K562 (cell line): ENCODE data around the gene TBC1D5. TPM values are rescaled to one million over a fixed set of nuclear protein-coding genes. Genes with fewer than 3 reads are reported as not detected.

Experiments
- CC2D1A ChIP-seq: fragments of 450-650 bp; IDR thresholded peaks from 2 replicates; pipeline ENCODE4 v1.6.1; 2017; ENCODE audit warnings: mild to moderate bottlenecking
- ESRRA ChIP-seq: fragments of 450-650 bp; IDR thresholded peaks from 2 replicates; pipeline ENCODE4 v1.6.1; 2014; ENCODE audit warnings: low read depth, mild to moderate bottlenecking, moderate library complexity, borderline replicate concordance
- ETV1 ChIP-seq: fragments of 450-650 bp; conservative IDR thresholded peaks from 2 replicates; pipeline ENCODE4 v1.6.1; 2016; ENCODE audit warnings: missing genetic modification characterization, control low read depth, low read depth, missing compliant biosample characterization
- HOXB6 ChIP-seq: fragments of 250-450 bp; sonication (Bioruptor Pico); IDR thresholded peaks from 2 replicates; pipeline ENCODE4 v1.5.1; 2022; ENCODE audit warnings: mild to moderate bottlenecking, borderline replicate concordance
- MEF2A ChIP-seq: IDR thresholded peaks from 2 replicates; pipeline ENCODE4 v1.6.1; 2011; ENCODE audit warnings: low read depth, mild to moderate bottlenecking, low read length, moderate library complexity; ENCODE audit not compliant: control insufficient read depth
- PML ChIP-seq: IDR thresholded peaks from 2 replicates; pipeline ENCODE4 v1.6.1; 2012; ENCODE audit warnings: low read length, inconsistent platforms
- PYGO2 ChIP-seq: fragments of 450-650 bp; IDR thresholded peaks from 2 replicates; pipeline ENCODE4 v1.6.1; 2016; ENCODE audit warnings: mild to moderate bottlenecking, missing genetic modification characterization, moderate library complexity, missing compliant biosample characterization
- SMAD3 ChIP-seq: fragments of 450-650 bp; formaldehyde crosslinking; conservative IDR thresholded peaks from 2 replicates; pipeline ENCODE4 v1.4.0; 2020; ENCODE audit warnings: mild to moderate bottlenecking
- TAF9B ChIP-seq: fragments of 450-650 bp; IDR thresholded peaks from 2 replicates; pipeline ENCODE4 v1.6.1; 2018; ENCODE audit warnings: mild to moderate bottlenecking; ENCODE audit not compliant: partially characterized antibody
- TEAD1 ChIP-seq, 2 experiments: fragments of 450-650 bp in 1 of 2; sonication (generic) in 1 of 2; formaldehyde crosslinking; IDR thresholded peaks; 2 replicates each; pipeline versions ENCODE4 v1.4.0 to v1.8.0; 2020 to 2022; ENCODE audit warnings: mild to moderate bottlenecking in 2 of 2, missing genetic modification reagents in 1 of 2
- ZC3H11A ChIP-seq: IDR thresholded peaks from 2 replicates; pipeline ENCODE4 v1.6.1; 2012; ENCODE audit warnings: low read depth, low read length, improper control_type of control experiment
- ZNF140 ChIP-seq: fragments of 250-450 bp; sonication (Bioruptor Pico); IDR thresholded peaks from 2 replicates; pipeline ENCODE4 v1.8.0; 2021; ENCODE audit warnings: moderate library complexity, mild to moderate bottlenecking, inconsistent platforms
- ZNF583 ChIP-seq: fragments of 250-450 bp; sonication (Bioruptor Pico); IDR thresholded peaks from 2 replicates; pipeline ENCODE4 v1.4.0; 2020
- ZNF766 ChIP-seq: fragments of 200-800 bp; sonication (Bioruptor generic); conservative IDR thresholded peaks from 2 replicates; pipeline ENCODE4 v1.6.1; 2016; ENCODE audit warnings: missing genetic modification characterization, missing compliant biosample characterization
- ZNF785 ChIP-seq: fragments of 250-450 bp; sonication (Bioruptor Pico); IDR thresholded peaks from 2 replicates; pipeline ENCODE4 v1.4.0; 2020; ENCODE audit warnings: mild to moderate bottlenecking
- polyA plus RNA-seq, 8 experiments: library from polyadenylated mRNA; depleted of rRNA in 4 of 8; stranded (reverse) in 5 of 8; unstranded in 3 of 8; fragments of >200 nt; fragmentation: Nextera tagmentation in 2 of 8; fragmentation: Illumina TruSeq in 1 of 8; extraction: Ambion mirVana in 2 of 8; extraction: Trizol in 1 of 8; gene quantifications; 2 replicates each; pipeline versions ENCODE4 v1.2.1 to v1.2.3, GENCODE V29; 2011 to 2014; ENCODE audit warnings: inconsistent platforms in 1 of 8, missing spikeins in 1 of 8
- total RNA-seq, 7 experiments: library from RNA; depleted of rRNA in 6 of 7; stranded (reverse); fragments of >200 nt in 6 of 7; fragmentation: Illumina TruSeq in 2 of 7; extraction: Trizol in 2 of 7; gene quantifications; 2 replicates each; pipeline versions ENCODE4 v1.2.1 to v1.2.3, GENCODE V29; 2011 to 2021; ENCODE audit warnings: low replicate concordance in 1 of 7
- TF ChIP-seq, protein P1 (sequence below), 2 experiments: fragments of 450-650 bp in 1 of 2; sonication (generic) in 1 of 2; formaldehyde crosslinking in 1 of 2; IDR thresholded peaks; 2 replicates each; pipeline versions ENCODE4 v1.7.1 to v1.9.0; 2016 to 2022; ENCODE audit warnings: inconsistent platforms in 1 of 2, mild to moderate bottlenecking in 1 of 2, missing genetic modification reagents in 1 of 2
- TF ChIP-seq, protein P2 (sequence below): fragments of 450-650 bp; IDR thresholded peaks from 2 replicates; pipeline ENCODE4 v1.6.1; 2016; ENCODE audit warnings: low read depth, mild to moderate bottlenecking, moderate library complexity
- TF ChIP-seq, protein P3 (sequence below): sonication (generic); formaldehyde crosslinking; IDR thresholded peaks from 2 replicates; pipeline ENCODE4 v1.8.1; 2023; ENCODE audit warnings: mild to moderate bottlenecking, missing genetic modification reagents

The TBC1D5 gene
- total and polyA plus RNA-seq, 9 of the 15 experiments (the other 6 are each of a cell fraction or from before 2014, with no cell fraction given): 2.9 to 38.1 (median 25.6) TPM

DNA sequence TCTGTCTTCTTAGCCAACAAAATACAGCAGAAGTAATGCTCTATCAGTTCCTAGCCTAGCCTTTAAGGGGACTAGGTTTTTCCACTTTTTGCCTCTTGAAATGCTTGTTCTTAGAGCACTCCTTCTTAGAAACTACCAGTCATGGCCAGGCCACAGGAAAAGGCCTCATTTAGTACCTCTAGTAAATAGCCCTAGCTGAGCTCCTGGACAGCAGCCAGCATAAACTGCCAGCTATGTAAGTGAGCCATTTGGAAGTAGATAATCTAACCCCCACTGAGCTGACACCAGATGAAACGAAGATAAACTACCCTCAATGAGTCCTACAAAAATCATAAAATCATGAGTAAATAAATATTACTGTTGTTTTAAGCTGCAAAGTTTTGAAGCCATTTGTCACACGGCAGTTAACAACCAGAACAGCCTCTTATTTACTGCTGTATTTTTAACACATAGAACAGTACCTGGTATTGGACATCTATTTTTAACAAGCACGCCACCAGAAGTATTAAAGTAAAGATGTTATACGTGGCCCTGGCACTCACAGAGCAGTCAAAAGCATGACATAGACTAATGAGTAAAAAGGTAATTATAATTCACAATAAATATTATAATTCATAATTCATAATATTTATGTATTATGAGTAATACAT, 12.0 kb downstream of the TBC1D5 start (continued):
- TF ChIP-seq, protein P1, sequence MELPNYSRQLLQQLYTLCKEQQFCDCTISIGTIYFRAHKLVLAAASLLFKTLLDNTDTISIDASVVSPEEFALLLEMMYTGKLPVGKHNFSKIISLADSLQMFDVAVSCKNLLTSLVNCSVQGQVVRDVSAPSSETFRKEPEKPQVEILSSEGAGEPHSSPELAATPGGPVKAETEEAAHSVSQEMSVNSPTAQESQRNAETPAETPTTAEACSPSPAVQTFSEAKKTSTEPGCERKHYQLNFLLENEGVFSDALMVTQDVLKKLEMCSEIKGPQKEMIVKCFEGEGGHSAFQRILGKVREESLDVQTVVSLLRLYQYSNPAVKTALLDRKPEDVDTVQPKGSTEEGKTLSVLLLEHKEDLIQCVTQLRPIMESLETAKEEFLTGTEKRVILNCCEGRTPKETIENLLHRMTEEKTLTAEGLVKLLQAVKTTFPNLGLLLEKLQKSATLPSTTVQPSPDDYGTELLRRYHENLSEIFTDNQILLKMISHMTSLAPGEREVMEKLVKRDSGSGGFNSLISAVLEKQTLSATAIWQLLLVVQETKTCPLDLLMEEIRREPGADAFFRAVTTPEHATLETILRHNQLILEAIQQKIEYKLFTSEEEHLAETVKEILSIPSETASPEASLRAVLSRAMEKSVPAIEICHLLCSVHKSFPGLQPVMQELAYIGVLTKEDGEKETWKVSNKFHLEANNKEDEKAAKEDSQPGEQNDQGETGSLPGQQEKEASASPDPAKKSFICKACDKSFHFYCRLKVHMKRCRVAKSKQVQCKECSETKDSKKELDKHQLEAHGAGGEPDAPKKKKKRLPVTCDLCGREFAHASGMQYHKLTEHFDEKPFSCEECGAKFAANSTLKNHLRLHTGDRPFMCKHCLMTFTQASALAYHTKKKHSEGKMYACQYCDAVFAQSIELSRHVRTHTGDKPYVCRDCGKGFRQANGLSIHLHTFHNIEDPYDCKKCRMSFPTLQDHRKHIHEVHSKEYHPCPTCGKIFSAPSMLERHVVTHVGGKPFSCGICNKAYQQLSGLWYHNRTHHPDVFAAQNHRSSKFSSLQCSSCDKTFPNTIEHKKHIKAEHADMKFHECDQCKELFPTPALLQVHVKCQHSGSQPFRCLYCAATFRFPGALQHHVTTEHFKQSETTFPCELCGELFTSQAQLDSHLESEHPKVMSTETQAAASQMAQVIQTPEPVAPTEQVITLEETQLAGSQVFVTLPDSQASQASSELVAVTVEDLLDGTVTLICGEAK (IDR thresholded peaks at IDR 0.05): 0 out of 2 replicates have a peak, but pooled peaks have one; percentile 5
- TF ChIP-seq, protein P1 (CRISPR knock-in tag; IDR thresholded peaks at IDR 0.05): no peak
- TF ChIP-seq ZNF140 (CRISPR knock-in tag) (no peak), MEF2A (peak; percentile 32; the same call in 1 of the 2 replicates), PML (peak; percentile 78), ZNF583 (CRISPR knock-in tag) (no peak), ZNF785 (CRISPR knock-in tag) (no peak), CC2D1A (peak; percentile 85), ZC3H11A (no peak), TEAD1 (CRISPR knock-in tag; IDR thresholded peaks at IDR 0.05) (peak in 1 of 2 experiments; percentile 77; a peak in 2 of 4 replicates), SMAD3 (CRISPR knock-in tag) (0 out of 2 replicates have a peak, but pooled peaks have one; percentile 8), ZNF766 (peak; percentile 70), HOXB6 (CRISPR knock-in tag) (no peak), TAF9B (peak; percentile 51), PYGO2 (tag) (no peak), ESRRA (peak; percentile 35; the same call in 1 of the 2 replicates), ETV1 (tag) (peak; percentile 22; the same call in 1 of the 2 replicates)
- TF ChIP-seq, protein P2, sequence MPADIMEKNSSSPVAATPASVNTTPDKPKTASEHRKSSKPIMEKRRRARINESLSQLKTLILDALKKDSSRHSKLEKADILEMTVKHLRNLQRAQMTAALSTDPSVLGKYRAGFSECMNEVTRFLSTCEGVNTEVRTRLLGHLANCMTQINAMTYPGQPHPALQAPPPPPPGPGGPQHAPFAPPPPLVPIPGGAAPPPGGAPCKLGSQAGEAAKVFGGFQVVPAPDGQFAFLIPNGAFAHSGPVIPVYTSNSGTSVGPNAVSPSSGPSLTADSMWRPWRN: peak; percentile 95
- TF ChIP-seq, protein P3, sequence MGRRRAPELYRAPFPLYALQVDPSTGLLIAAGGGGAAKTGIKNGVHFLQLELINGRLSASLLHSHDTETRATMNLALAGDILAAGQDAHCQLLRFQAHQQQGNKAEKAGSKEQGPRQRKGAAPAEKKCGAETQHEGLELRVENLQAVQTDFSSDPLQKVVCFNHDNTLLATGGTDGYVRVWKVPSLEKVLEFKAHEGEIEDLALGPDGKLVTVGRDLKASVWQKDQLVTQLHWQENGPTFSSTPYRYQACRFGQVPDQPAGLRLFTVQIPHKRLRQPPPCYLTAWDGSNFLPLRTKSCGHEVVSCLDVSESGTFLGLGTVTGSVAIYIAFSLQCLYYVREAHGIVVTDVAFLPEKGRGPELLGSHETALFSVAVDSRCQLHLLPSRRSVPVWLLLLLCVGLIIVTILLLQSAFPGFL (CRISPR knock-in tag): no peak
